A549 (cell line): Measurements from ENCODE around the gene VIL1. TPM values are rescaled to one million over a fixed set of nuclear protein-coding genes. Genes with fewer than 3 reads are reported as not detected.

ENCODE experiments used
- ATAC-seq, 2 experiments: fragments of 200-7000 bp in 1 of 2; fragments of >200 bp in 1 of 2; cut with Nextera tagmentation in 1 of 2; cut with Tn5 transposase in 1 of 2; 3 replicates each; pipeline versions ENCODE4 v1.8.0 to v1.9.1; 2018 to 2020; ENCODE audit warnings: mild to moderate bottlenecking in 1 of 2, moderate library complexity in 1 of 2
- CTCF ChIA-PET: fragments of 300-600 bp; sonication (Branson Sonifier 250); formaldehyde crosslinking; extraction: SDS; loops from one replicate; lab custom pipeline; 2021; ENCODE audit warnings: antibody characterized with exemption, inconsistent platforms; lab: Yijun Ruan, JAX
- POLR2A ChIA-PET: fragments of 350-600 bp; formaldehyde crosslinking; extraction: SDS; loops from one replicate; lab custom pipeline; 2021; ENCODE audit warnings: antibody characterized with exemption, inconsistent platforms; lab: Yijun Ruan, JAX
- DNase-seq, 2 experiments: peaks; one replicate each; pipeline versions ENCODE4 v3.0.0 to v3.0.0-alpha.2; 2011 to 2016; ENCODE audit warnings: low read depth in 1 of 2, low spot score in 1 of 2
- FAIRE-seq: peaks from 2 replicates; lab custom pipeline; 2011; peaks lifted over from hg19 to GRCh38; lab: Jason Lieb, UNC
- H3K27ac ChIP-seq, 2 experiments: fragments of >200 bp; sonication (Bioruptor Twin); formaldehyde crosslinking; 3 replicates each; pipeline ENCODE4 v1.5.1; 2016 to 2017
- H3K4me1 ChIP-seq: fragments of >200 bp; sonication (Bioruptor Twin); formaldehyde crosslinking; 3 replicates; pipeline ENCODE4 v1.6.1; 2016
- H3K4me2 ChIP-seq: fragments of >200 bp; sonication (Bioruptor Twin); formaldehyde crosslinking; 3 replicates; pipeline ENCODE4 v1.6.1; 2016
- H3K4me3 ChIP-seq: fragments of >200 bp; sonication (Bioruptor Twin); formaldehyde crosslinking; 3 replicates; pipeline ENCODE4 v1.5.1; 2016
- H3K9me3 ChIP-seq: fragments of >200 bp; sonication (Bioruptor Twin); formaldehyde crosslinking; 3 replicates; pipeline ENCODE4 v1.6.1; 2016
- BHLHE40 ChIP-seq: IDR thresholded peaks from 2 replicates; pipeline ENCODE4 v1.6.1; 2012; ENCODE audit warnings: low read depth, low read length, inconsistent platforms
- CBX2 ChIP-seq: fragments of 200-600 bp; sonication (generic); IDR thresholded peaks from 2 replicates; pipeline ENCODE4 v1.6.1; 2016; ENCODE audit warnings: low read depth, mild to moderate bottlenecking, borderline replicate concordance
- EP300 ChIP-seq, 2 experiments: fragments of >200 bp; sonication (Bioruptor Twin); formaldehyde crosslinking; IDR thresholded peaks; 2 replicates in 1 of 2; 3 replicates in 1 of 2; pipeline ENCODE4 v1.6.1; 2016 to 2017
- ESRRA ChIP-seq: fragments of 150-350 bp; IDR thresholded peaks from 2 replicates; pipeline ENCODE4 v1.6.1; 2014; ENCODE audit warnings: mild to moderate bottlenecking, low read length, borderline replicate concordance
- FOSL2 ChIP-seq, 2 experiments: fragments of 450-650 bp in 1 of 2; fragments of >200 bp in 1 of 2; sonication (Bioruptor Twin) in 1 of 2; formaldehyde crosslinking; IDR thresholded peaks; 2 replicates each; pipeline versions ENCODE4 v1.5.0 to v1.6.1; 2016 to 2020; ENCODE audit warnings: mild to moderate bottlenecking in 1 of 2, moderate library complexity in 1 of 2
- HDAC2 ChIP-seq: fragments of 200-600 bp; sonication (generic); IDR thresholded peaks from 2 replicates; pipeline ENCODE4 v1.6.1; 2016
- KDM1A ChIP-seq: fragments of 200-600 bp; sonication (generic); IDR thresholded peaks from 2 replicates; pipeline ENCODE4 v1.6.1; 2016; ENCODE audit warnings: low read depth, mild to moderate bottlenecking
- KDM5A ChIP-seq: fragments of 200-600 bp; sonication (generic); IDR thresholded peaks from 2 replicates; pipeline ENCODE4 v1.6.1; 2016; ENCODE audit warnings: antibody characterized with exemption, mild to moderate bottlenecking
- MAX ChIP-seq: IDR thresholded peaks from 2 replicates; pipeline ENCODE4 v1.6.1; 2012
- MYC ChIP-seq: IDR thresholded peaks from 2 replicates; pipeline ENCODE4 v1.6.1; 2012; ENCODE audit warnings: mild to moderate bottlenecking, inconsistent platforms, low read length, improper control_type of control experiment, borderline replicate concordance
- POLR2A ChIP-seq: IDR thresholded peaks from 2 replicates; pipeline ENCODE4 v1.6.1; 2012; ENCODE audit warnings: mild to moderate bottlenecking, low read length
- POLR2AphosphoS2 ChIP-seq: conservative IDR thresholded peaks from 2 replicates; pipeline ENCODE4 v1.6.1; 2012; ENCODE audit warnings: low read length, improper control_type of control experiment, inconsistent platforms
- RNF2 ChIP-seq: fragments of 200-600 bp; sonication (generic); IDR thresholded peaks from 2 replicates; pipeline ENCODE4 v1.6.1; 2016; ENCODE audit warnings: low read depth, mild to moderate bottlenecking, antibody characterized with exemption, moderate library complexity, borderline replicate concordance
- TFCP2L1 ChIP-seq: fragments of 250-450 bp; sonication (Bioruptor Pico); IDR thresholded peaks from 2 replicates; pipeline ENCODE4 v1.5.0; 2021; ENCODE audit warnings: mild to moderate bottlenecking
- ZFP36 ChIP-seq: fragments of 450-650 bp; IDR thresholded peaks from 2 replicates; pipeline ENCODE4 v1.6.1; 2014; ENCODE audit warnings: borderline replicate concordance; ENCODE audit not compliant: partially characterized antibody
- ZNF302 ChIP-seq: fragments of 250-450 bp; sonication (Bioruptor Pico); IDR thresholded peaks from 2 replicates; pipeline ENCODE4 v1.9.0; 2021; ENCODE audit warnings: inconsistent platforms, mild to moderate bottlenecking, moderate library complexity
- ZSCAN20 ChIP-seq: fragments of 250-450 bp; sonication (Bioruptor Pico); IDR thresholded peaks from 2 replicates; pipeline ENCODE4 v1.8.0; 2022; ENCODE audit warnings: mild to moderate bottlenecking, moderate library complexity
- WGBS: methylation state at CpG from one replicate; pipeline ENCODE4 v1.1.6; 2017; ENCODE audit errors: missing lambda C conversion rate; 5-methylcytosine and 5-hydroxymethylcytosine counted together
- polyA plus RNA-seq, 4 experiments: library from polyadenylated mRNA; depleted of rRNA in 3 of 4; stranded (reverse); fragments of >200 nt; fragmentation: RNase III in 1 of 4; extraction: RNeasy Plus Mini Kit Qiagen cat#74134 plus additional on column Dnase treatment in 1 of 4; gene quantifications; 2 replicates in 3 of 4; 3 replicates in 1 of 4; pipeline ENCODE4 v1.2.3, GENCODE V29; 2011 to 2017
- TF ChIP-seq, protein P1 (sequence below): fragments of 250-450 bp; sonication (Bioruptor Pico); IDR thresholded peaks from 2 replicates; pipeline ENCODE4 v1.5.0; 2020; ENCODE audit warnings: low read depth, mild to moderate bottlenecking, moderate library complexity
- TF ChIP-seq, protein P2 (sequence below): fragments of 150-350 bp; IDR thresholded peaks from 2 replicates; pipeline ENCODE4 v1.6.1; 2014; ENCODE audit warnings: low read depth, mild to moderate bottlenecking, low read length
- TF ChIP-seq, protein P3 (sequence below): fragments of >200 bp; sonication (Bioruptor Twin); formaldehyde crosslinking; IDR thresholded peaks from 3 replicates; pipeline ENCODE4 v1.5.1; 2016
- TF ChIP-seq, protein P4 (sequence below): fragments of >200 bp; sonication (Bioruptor Twin); formaldehyde crosslinking; IDR thresholded peaks from 2 replicates; pipeline ENCODE4 v1.6.1; 2016

Gene VIL1
- polyA plus RNA-seq, 2 of the 4 experiments (the other 2 are of a cell fraction), result 1.9 to 2.3 TPM

GRCh38 chr2:218382785-218383184 lies 36.1 kb upstream of the VIL1 start (continued):
- TF ChIP-seq KDM5A (no peak), POLR2AphosphoS2 (no peak), TFCP2L1 (no peak)

DNA sequence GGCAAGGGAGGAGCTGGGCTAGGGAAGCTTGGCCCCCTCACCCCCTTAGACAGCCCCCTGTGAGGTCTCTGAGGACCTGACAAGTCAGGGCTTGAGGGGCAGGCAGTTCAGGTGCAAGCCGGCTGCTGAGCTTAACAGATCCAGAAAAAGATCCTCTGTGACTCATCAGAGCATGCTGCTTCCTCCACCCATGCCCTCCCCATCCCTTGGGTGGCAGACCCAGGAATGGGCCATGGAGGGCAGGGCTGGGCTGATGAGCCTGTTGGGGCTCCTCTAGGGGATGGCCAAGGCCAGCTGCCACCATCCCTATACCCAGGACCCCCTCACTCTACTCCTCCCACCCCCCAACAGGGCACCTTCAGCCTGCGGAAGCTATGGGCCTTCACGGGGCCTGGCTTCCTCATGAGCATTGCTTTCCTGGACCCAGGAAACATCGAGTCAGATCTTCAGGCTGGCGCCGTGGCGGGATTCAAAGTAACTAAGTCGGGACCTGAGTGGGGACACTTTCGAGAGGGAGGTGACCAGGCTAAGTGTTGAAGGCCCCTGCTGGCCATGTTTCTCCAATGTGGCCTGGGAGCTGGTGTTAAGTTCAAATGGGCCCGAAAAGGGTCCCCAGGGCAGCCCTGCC lies 34.9 kb upstream of the VIL1 start:
- no peak for DNase-seq
- CTCF ChIA-PET, result interaction anchor here (1.2 to 2.1 kb wide), 5 partner anchors 9 to 82 kb away, joined by 3 to 8 read pairs (median 3); partner anchors contain the start of gene CATIP
- TF ChIP-seq MAX, result peak; percentile 16; the same call in 1 of the 2 replicates
- TF ChIP-seq, protein P1, sequence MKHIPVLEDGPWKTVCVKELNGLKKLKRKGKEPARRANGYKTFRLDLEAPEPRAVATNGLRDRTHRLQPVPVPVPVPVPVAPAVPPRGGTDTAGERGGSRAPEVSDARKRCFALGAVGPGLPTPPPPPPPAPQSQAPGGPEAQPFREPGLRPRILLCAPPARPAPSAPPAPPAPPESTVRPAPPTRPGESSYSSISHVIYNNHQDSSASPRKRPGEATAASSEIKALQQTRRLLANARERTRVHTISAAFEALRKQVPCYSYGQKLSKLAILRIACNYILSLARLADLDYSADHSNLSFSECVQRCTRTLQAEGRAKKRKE, result no peak
- TF ChIP-seq FOSL2 (IDR thresholded peaks at IDR 0.05), result no peak
- 0 out of 2 replicates have a peak, but pooled peaks have one; percentile 14 for TF ChIP-seq FOSL2 (CRISPR knock-in tag; IDR thresholded peaks at IDR 0.05)
- TF ChIP-seq, all 56 proteins: peak for 2
- WGBS, result 82% methylated on average over 8 of the region's 10 CpGs
- no peak for FAIRE-seq
- Histone ChIP-seq H3K9me3 (no peaks in the 10 kb centered on the region), H3K4me3 (no peak overlapping the region), H3K4me2 (no peak overlapping the region), H3K4me1 (peaks cover 17% of the 10 kb centered on the region), H3K27ac (peak overlapping the region; percentile 33 to 73; a peak in 4 of 6 replicates)
- POLR2A ChIA-PET, result no interaction called here
- ATAC-seq, result no peak

DNA sequence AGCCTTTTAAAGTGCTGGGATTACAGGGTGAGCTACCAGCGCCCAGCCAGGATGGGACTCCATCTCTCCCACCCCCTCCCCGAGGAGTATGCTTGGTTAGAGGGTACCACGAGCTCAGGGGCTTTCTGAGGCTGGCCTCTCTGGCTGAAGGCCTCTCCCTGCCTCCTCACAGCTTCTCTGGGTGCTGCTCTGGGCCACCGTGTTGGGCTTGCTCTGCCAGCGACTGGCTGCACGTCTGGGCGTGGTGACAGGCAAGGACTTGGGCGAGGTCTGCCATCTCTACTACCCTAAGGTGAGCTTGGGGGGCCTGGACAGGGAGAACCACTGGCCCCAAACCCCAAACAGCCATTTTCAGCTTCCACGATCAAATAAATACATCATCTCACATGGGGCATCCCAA lies 33.9 kb upstream of the VIL1 start:
- peak overlapping the region in 1 of 2 experiments; percentile 73; a peak in 3 of 6 replicates for H3K27ac ChIP-seq
- ChIA-PET POLR2A (no interaction called here), CTCF (interaction anchor here (0.7 to 2.9 kb wide), 5 partner anchors 10 to 83 kb away, joined by 3 to 12 read pairs (median 5); partner anchors contain the start of gene CATIP)
- no peak overlapping the region for H3K4me3 ChIP-seq
- peaks cover 17% of the 10 kb centered on the region for H3K4me1 ChIP-seq
- DNase-seq (no peak), FAIRE-seq (no peak), ATAC-seq (no peak)
- H3K4me2 ChIP-seq, result no peak overlapping the region
- no peaks in the 10 kb centered on the region for H3K9me3 ChIP-seq
- TF ChIP-seq ESRRA (no peak), HDAC2 (no peak), RNF2 (no peak), CBX2 (no peak), POLR2A (no peak), ZSCAN20 (no peak), ZFP36 (no peak), BHLHE40 (no peak), EP300 (IDR thresholded peaks at IDR 0.05) (no peak), KDM1A (no peak), ZNF302 (CRISPR knock-in tag) (no peak), MYC (no peak)
- TF ChIP-seq, protein P2, sequence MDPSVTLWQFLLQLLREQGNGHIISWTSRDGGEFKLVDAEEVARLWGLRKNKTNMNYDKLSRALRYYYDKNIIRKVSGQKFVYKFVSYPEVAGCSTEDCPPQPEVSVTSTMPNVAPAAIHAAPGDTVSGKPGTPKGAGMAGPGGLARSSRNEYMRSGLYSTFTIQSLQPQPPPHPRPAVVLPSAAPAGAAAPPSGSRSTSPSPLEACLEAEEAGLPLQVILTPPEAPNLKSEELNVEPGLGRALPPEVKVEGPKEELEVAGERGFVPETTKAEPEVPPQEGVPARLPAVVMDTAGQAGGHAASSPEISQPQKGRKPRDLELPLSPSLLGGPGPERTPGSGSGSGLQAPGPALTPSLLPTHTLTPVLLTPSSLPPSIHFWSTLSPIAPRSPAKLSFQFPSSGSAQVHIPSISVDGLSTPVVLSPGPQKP, result no peak
- TF ChIP-seq, protein P3, sequence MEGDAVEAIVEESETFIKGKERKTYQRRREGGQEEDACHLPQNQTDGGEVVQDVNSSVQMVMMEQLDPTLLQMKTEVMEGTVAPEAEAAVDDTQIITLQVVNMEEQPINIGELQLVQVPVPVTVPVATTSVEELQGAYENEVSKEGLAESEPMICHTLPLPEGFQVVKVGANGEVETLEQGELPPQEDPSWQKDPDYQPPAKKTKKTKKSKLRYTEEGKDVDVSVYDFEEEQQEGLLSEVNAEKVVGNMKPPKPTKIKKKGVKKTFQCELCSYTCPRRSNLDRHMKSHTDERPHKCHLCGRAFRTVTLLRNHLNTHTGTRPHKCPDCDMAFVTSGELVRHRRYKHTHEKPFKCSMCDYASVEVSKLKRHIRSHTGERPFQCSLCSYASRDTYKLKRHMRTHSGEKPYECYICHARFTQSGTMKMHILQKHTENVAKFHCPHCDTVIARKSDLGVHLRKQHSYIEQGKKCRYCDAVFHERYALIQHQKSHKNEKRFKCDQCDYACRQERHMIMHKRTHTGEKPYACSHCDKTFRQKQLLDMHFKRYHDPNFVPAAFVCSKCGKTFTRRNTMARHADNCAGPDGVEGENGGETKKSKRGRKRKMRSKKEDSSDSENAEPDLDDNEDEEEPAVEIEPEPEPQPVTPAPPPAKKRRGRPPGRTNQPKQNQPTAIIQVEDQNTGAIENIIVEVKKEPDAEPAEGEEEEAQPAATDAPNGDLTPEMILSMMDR, result no peak
- TF ChIP-seq, protein P1, result no peak
- TF ChIP-seq, protein P4, sequence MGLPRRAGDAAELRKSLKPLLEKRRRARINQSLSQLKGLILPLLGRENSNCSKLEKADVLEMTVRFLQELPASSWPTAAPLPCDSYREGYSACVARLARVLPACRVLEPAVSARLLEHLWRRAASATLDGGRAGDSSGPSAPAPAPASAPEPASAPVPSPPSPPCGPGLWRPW, result no peak
- 66% methylated on average over 6 of the region's 9 CpGs for WGBS
